IgD-negative memory B cell (primary cell): ENCODE results near the gene SHH. TPM values are rescaled to one million over a fixed set of nuclear protein-coding genes. Genes with fewer than 3 reads are reported as not detected.
"Not testable (repeated sequence)": the region's sequence is repeated elsewhere in the genome, so short reads cannot be mapped to it uniquely, and the experiment has no call there.

Source experiments
- H3K27ac Mint-ChIP-seq, 3 donors: one replicate each; pipeline ENCODE4 v1.8.0; 2020 to 2022; ENCODE audit warnings: mild to moderate bottlenecking in 3 of 3, mixed read lengths in 3 of 3, moderate library complexity in 1 of 3
- H3K27me3 Mint-ChIP-seq: one replicate; pipeline ENCODE4 v1.8.0; 2021; ENCODE audit warnings: mixed read lengths
- H3K36me3 Mint-ChIP-seq: one replicate; pipeline ENCODE4 v1.8.0; 2020; ENCODE audit warnings: mild to moderate bottlenecking, mixed read lengths
- H3K4me1 Mint-ChIP-seq, 3 donors: one replicate each; pipeline ENCODE4 v1.8.0; 2020 to 2022; ENCODE audit warnings: mixed read lengths in 3 of 3, mild to moderate bottlenecking in 1 of 3
- H3K4me3 Mint-ChIP-seq, 4 donors: one replicate each; pipeline ENCODE4 v1.8.0; 2020 to 2022; ENCODE audit warnings: mild to moderate bottlenecking in 4 of 4, mixed read lengths in 4 of 4, moderate library complexity in 3 of 4
- H3K9me3 Mint-ChIP-seq, 3 donors: one replicate each; pipeline ENCODE4 v1.8.0; 2020 to 2021; ENCODE audit warnings: mixed read lengths in 3 of 3, mild to moderate bottlenecking in 1 of 3
- polyA plus RNA-seq: library from polyadenylated mRNA; unstranded; fragments of 300-500 nt; fragmentation: Illumina TruSeq; gene quantifications from one replicate; pipeline ENCODE4 v1.2.3, GENCODE V29; 2021

Gene SHH
- polyA plus RNA-seq, 1 donor from 2014 or later: not detected

GRCh38 chr7:155847821-155848435 lies 35.7 kb upstream of the SHH start:
- no peaks in the 10 kb centered on the region for H3K36me3 Mint-ChIP-seq
- no peak overlapping the region for H3K27ac Mint-ChIP-seq
- H3K27me3 Mint-ChIP-seq: peaks cover 5% of the 10 kb centered on the region
- no peaks in the 10 kb centered on the region for H3K4me1 Mint-ChIP-seq
- no peaks in the 10 kb centered on the region for H3K9me3 Mint-ChIP-seq
- no peak overlapping the region for H3K4me3 Mint-ChIP-seq

GRCh38 chr7:155846936-155847335 lies 34.7 kb upstream of the SHH start:
- H3K4me3 Mint-ChIP-seq: no peak overlapping the region
- H3K9me3 Mint-ChIP-seq: no peaks in the 10 kb centered on the region
- no peaks in the 10 kb centered on the region for H3K4me1 Mint-ChIP-seq
- no peak overlapping the region for H3K27ac Mint-ChIP-seq
- H3K36me3 Mint-ChIP-seq: no peaks in the 10 kb centered on the region
- H3K27me3 Mint-ChIP-seq: peaks cover 5% of the 10 kb centered on the region

GRCh38 chr7:155846156-155846555 lies 33.9 kb upstream of the SHH start:
- Mint-ChIP-seq H3K27ac (no peak overlapping the region), H3K9me3 (no peaks in the 10 kb centered on the region), H3K27me3 (peaks cover 5% of the 10 kb centered on the region), H3K4me3 (no peak overlapping the region), H3K4me1 (no peaks in the 10 kb centered on the region), H3K36me3 (no peaks in the 10 kb centered on the region)

- H3K4me3 Mint-ChIP-seq: no peak overlapping the region
- no peaks in the 10 kb centered on the region for H3K36me3 Mint-ChIP-seq
- H3K9me3 Mint-ChIP-seq: no peaks in the 10 kb centered on the region
- H3K4me1 Mint-ChIP-seq: no peaks in the 10 kb centered on the region
- H3K27ac Mint-ChIP-seq: no peak overlapping the region
- peaks cover 3% of the 10 kb centered on the region for H3K27me3 Mint-ChIP-seq
These were observed 33.0 kb upstream of the SHH start for GRCh38 chr7:155845226-155845625.

GRCh38 chr7:155844526-155844925 lies 32.3 kb upstream of the SHH start:
- no peaks in the 10 kb centered on the region for H3K36me3 Mint-ChIP-seq
- peaks cover 3% of the 10 kb centered on the region for H3K27me3 Mint-ChIP-seq
- no peak overlapping the region for H3K27ac Mint-ChIP-seq
- H3K9me3 Mint-ChIP-seq: no peaks in the 10 kb centered on the region
- no peak overlapping the region for H3K4me3 Mint-ChIP-seq
- no peaks in the 10 kb centered on the region for H3K4me1 Mint-ChIP-seq

- H3K9me3 Mint-ChIP-seq: no peaks in the 10 kb centered on the region
- H3K4me3 Mint-ChIP-seq: no peak overlapping the region
- H3K27ac Mint-ChIP-seq: no peak overlapping the region
- no peaks in the 10 kb centered on the region for H3K4me1 Mint-ChIP-seq
- H3K36me3 Mint-ChIP-seq: no peaks in the 10 kb centered on the region
- peaks cover 3% of the 10 kb centered on the region for H3K27me3 Mint-ChIP-seq
These were observed 31.8 kb upstream of the SHH start for GRCh38 chr7:155844019-155844453.

- no peaks in the 10 kb centered on the region for H3K36me3 Mint-ChIP-seq
- no peaks in the 10 kb centered on the region for H3K27me3 Mint-ChIP-seq
- H3K4me1 Mint-ChIP-seq: no peaks in the 10 kb centered on the region
- no peak overlapping the region for H3K27ac Mint-ChIP-seq
- H3K4me3 Mint-ChIP-seq: no peak overlapping the region
- H3K9me3 Mint-ChIP-seq: no peaks in the 10 kb centered on the region
These were observed 31.3 kb upstream of the SHH start for GRCh38 chr7:155843426-155844018.

- no peaks in the 10 kb centered on the region for H3K9me3 Mint-ChIP-seq
- no peak overlapping the region for H3K27ac Mint-ChIP-seq
- H3K36me3 Mint-ChIP-seq: no peaks in the 10 kb centered on the region
- H3K27me3 Mint-ChIP-seq: no peaks in the 10 kb centered on the region
- no peak overlapping the region for H3K4me3 Mint-ChIP-seq
- no peaks in the 10 kb centered on the region for H3K4me1 Mint-ChIP-seq
These were observed 30.4 kb upstream of the SHH start for GRCh38 chr7:155842496-155843265.

- H3K27me3 Mint-ChIP-seq: no peaks in the 10 kb centered on the region
- H3K4me1 Mint-ChIP-seq: peaks cover 0 to 1% (median 0%) of the 10 kb centered on the region in 3 donors
- no peak overlapping the region for H3K27ac Mint-ChIP-seq
- no peaks in the 10 kb centered on the region for H3K9me3 Mint-ChIP-seq
- H3K36me3 Mint-ChIP-seq: no peaks in the 10 kb centered on the region
- H3K4me3 Mint-ChIP-seq: no peak overlapping the region
These were observed 28.6 kb upstream of the SHH start for GRCh38 chr7:155840909-155841308.

- no peak overlapping the region for H3K27ac Mint-ChIP-seq
- H3K27me3 Mint-ChIP-seq: no peaks in the 10 kb centered on the region
- H3K9me3 Mint-ChIP-seq: no peaks in the 10 kb centered on the region
- peaks cover 0 to 1% (median 0%) of the 10 kb centered on the region in 3 donors for H3K4me1 Mint-ChIP-seq
- peak overlapping the region in 1 of 4 donors; percentile 18 for H3K4me3 Mint-ChIP-seq
- no peaks in the 10 kb centered on the region for H3K36me3 Mint-ChIP-seq
These were observed 28.1 kb upstream of the SHH start for GRCh38 chr7:155840262-155840885.

- Mint-ChIP-seq H3K27me3 (no peaks in the 10 kb centered on the region), H3K4me3 (no peak overlapping the region), H3K4me1 (peaks cover 0 to 1% (median 0%) of the 10 kb centered on the region in 3 donors), H3K9me3 (no peaks in the 10 kb centered on the region), H3K36me3 (no peaks in the 10 kb centered on the region), H3K27ac (no peak overlapping the region)
These were observed 27.2 kb upstream of the SHH start for GRCh38 chr7:155839461-155839860.

GRCh38 chr7:155838312-155838711 lies 26.0 kb upstream of the SHH start:
- H3K4me3 Mint-ChIP-seq, H3K27ac Mint-ChIP-seq, H3K27me3 Mint-ChIP-seq, H3K36me3 Mint-ChIP-seq, H3K9me3 Mint-ChIP-seq, H3K4me1 Mint-ChIP-seq: not testable (repeated sequence)

GRCh38 chr7:155837126-155837479 lies 24.8 kb upstream of the SHH start:
- Mint-ChIP-seq H3K27me3 (no peaks in the 10 kb centered on the region), H3K9me3 (no peaks in the 10 kb centered on the region), H3K4me3 (no peak overlapping the region), H3K36me3 (no peaks in the 10 kb centered on the region), H3K4me1 (peaks cover 0 to 1% (median 0%) of the 10 kb centered on the region in 3 donors), H3K27ac (no peak overlapping the region)

GRCh38 chr7:155836216-155837125 lies 24.2 kb upstream of the SHH start:
- H3K4me3 Mint-ChIP-seq: no peak overlapping the region
- no peaks in the 10 kb centered on the region for H3K36me3 Mint-ChIP-seq
- H3K4me1 Mint-ChIP-seq: peaks cover 0 to 1% (median 0%) of the 10 kb centered on the region in 3 donors
- H3K27ac Mint-ChIP-seq: no peak overlapping the region
- H3K27me3 Mint-ChIP-seq: peaks cover 2% of the 10 kb centered on the region
- no peaks in the 10 kb centered on the region for H3K9me3 Mint-ChIP-seq
